CD1c-positive myeloid dendritic cell (primary cell): ENCODE measurements around the gene RPTN.

Source experiments
- DNase-seq: peaks from one replicate; pipeline ENCODE4 v3.0.0-alpha.2; 2016; ENCODE audit errors: extremely low spot score

RPTN gene

GRCh38 chr1:152159144-152159543 lies at the start of gene RPTN:
Gene RPTN (minus strand): TSS chr1:152159228. CDS start chr1:152157889, 1,339 bp downstream.
- DNase-seq = no peak

GRCh38 chr1:152198982-152199381 lies 40.0 kb upstream of the RPTN start:
- no peak for DNase-seq

- no peak for DNase-seq
Measured at GRCh38 chr1:152197361-152197941, 38.4 kb upstream of the RPTN start.

- DNase-seq = no peak
Measured at GRCh38 chr1:152191711-152192110, 32.7 kb upstream of the RPTN start.

- no peak for DNase-seq
Measured at GRCh38 chr1:152191260-152191659, 32.2 kb upstream of the RPTN start.

GRCh38 chr1:152190589-152190988 lies 31.6 kb upstream of the RPTN start:
- no peak for DNase-seq

- peak; percentile 73 for DNase-seq
Measured at GRCh38 chr1:152189657-152190442, 30.8 kb upstream of the RPTN start.

GRCh38 chr1:152188673-152189591 lies 29.9 kb upstream of the RPTN start:
- peak; percentile 75 for DNase-seq

- no peak for DNase-seq
Measured at GRCh38 chr1:152186556-152187285, 27.7 kb upstream of the RPTN start.

GRCh38 chr1:152185544-152186391 lies 26.7 kb upstream of the RPTN start:
- peak; percentile 73 for DNase-seq

GRCh38 chr1:152182944-152183361 lies 23.9 kb upstream of the RPTN start:
- no peak for DNase-seq

GRCh38 chr1:152182431-152182830 lies 23.4 kb upstream of the RPTN start:
- peak; percentile 63 for DNase-seq

- DNase-seq = no peak
Measured at GRCh38 chr1:152179566-152179965, 20.5 kb upstream of the RPTN start.

- no peak for DNase-seq
Measured at GRCh38 chr1:152170287-152170905, 11.4 kb upstream of the RPTN start.

GRCh38 chr1:152169366-152170025 lies 10.5 kb upstream of the RPTN start:
- DNase-seq = peak; percentile 64

GRCh38 chr1:152168535-152168868 lies 9.5 kb upstream of the RPTN start:
- DNase-seq = no peak

GRCh38 chr1:152167835-152168534 lies 9.0 kb upstream of the RPTN start:
- no peak for DNase-seq

- no peak for DNase-seq
Measured at GRCh38 chr1:152166966-152167365, 7.9 kb upstream of the RPTN start.
